ENCODE data around the gene RPTOR.
"Not testable (repeated sequence)": the region's sequence is repeated elsewhere in the genome, so short reads cannot be mapped to it uniquely, and the experiment has no call there.

Gene RPTOR

DNA sequence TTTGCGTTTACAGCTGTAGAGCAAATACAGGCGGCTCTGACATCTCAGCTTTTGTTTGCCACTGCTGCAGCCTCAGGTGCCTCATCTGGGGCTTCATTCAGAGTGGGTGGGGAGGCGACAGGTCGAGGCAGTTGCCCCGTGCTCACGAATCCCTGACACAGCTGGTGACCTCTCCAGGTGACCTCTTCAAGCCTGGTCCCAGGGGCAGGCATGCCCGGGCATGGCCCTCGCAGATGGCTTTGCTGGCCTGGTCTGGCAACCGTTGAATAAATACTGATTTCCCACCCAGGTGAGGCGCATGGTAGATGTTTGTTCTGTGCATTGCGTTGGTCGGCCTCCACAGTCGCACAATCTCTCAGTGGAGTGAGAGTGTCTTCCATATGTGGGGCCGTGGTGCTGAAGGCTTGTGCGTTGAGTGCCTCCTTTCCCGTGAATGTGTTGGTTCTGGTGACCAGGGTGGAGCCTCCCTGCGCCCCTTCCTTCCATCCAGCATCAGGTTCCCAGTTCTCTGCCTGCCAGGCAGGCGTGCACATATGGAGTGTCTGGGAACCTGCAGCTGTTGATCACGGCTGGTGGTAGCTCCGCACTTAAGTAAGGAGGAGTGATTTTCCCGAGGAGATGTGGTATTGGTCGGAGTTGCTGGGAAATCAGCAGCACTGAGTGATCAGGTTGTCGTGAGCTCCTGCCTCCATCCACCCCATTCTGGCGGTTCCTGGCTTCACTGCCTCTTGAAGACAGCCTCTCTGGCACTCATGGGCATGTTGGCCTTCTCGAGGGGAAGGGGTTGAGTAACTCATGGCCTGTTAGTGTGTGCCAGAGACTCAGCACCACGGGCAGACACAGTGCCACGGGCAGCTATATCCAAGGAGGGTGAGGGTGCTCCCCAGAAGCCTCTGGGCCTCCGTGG lies 149.7 kb downstream of the RPTOR start:
- no peak for DNase-seq (ENCODE audit: low spot score)

DNA sequence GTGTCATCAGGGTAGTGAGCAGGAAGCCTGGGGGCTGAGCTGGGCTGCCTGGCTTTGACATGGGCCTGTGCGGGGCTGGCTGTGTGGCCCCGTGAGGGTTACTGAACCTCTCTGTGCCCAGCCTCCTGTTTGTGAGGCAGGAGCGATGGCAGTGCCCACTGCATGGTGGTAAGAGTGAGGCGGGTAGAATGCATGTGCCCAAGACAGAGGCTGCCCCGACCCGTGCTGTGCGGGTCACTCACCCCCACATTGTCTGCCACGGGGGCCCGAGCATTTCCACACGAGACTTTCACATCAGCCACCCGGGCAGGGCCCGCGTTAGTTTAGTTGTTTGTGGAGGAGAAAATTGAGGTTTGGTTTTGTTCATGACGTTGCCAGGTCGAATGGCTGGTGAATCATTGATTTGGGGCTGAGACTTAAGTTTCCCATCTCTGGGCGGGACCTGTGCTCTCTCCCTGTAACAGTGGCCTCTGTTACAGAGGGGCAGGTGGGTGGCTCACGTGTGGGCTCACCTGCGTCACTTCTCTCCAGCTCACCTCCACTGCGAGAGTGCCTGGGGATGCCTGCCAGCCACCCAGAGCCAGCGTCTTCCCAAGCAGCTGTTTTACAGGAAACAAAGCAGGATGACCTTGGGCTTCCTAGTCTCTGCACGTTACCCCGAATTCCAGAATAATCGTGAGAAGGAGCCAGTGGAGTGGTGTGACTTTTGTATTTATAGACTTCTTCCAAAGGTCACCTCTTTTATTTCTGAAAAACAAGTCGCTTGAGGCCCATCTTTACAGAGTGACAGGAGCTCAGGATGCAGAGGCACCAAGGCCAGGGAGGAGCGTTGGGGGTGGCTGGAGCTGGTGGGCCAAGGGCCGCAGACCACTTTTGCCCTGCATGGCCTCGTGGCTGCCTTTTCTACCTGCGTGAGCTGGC lies 150.6 kb downstream of the RPTOR start:
- DNase-seq (ENCODE audit: low spot score), result no peak

DNA sequence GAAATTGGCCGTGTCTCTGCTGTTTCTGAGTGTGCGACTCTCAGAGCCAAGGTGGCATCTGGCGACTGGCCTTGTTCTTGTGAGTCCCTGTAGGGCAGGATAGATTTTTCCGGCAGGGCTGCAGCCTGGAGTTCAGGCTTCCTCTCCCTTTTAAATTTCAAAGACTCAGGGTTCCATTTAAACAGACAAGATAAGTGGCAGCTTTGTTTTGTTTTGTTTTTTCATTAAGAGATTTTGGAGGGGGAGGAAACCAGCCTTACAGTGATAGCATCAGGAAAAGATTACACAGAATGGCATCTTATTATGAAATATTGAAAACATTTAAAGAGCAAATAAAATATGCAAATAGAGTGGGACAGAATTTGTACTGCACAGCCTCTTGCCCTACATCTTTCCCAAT lies 151.3 kb downstream of the RPTOR start:
- no peak for DNase-seq (ENCODE audit: low spot score)

DNA sequence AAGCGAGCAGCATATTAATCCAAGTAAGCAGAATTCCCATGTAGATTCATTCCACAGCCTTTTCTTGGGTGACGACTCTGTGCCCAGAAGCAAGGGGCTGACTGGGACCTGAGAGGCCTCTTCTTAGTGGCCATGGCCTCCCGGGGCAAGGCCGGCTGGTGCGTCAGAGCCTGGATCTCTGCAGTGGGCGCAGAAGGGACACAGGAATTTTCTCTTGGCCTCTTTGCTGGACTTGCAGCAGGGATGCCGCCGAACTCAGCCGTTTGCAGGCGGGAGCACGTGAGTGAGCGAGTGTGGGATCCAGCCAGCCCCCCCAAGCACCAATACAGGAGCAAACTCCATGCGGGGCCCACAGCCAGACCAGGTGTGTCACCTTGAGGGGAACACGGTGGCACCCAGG lies 151.8 kb downstream of the RPTOR start:
- no peak for DNase-seq (ENCODE audit: low spot score)

DNA sequence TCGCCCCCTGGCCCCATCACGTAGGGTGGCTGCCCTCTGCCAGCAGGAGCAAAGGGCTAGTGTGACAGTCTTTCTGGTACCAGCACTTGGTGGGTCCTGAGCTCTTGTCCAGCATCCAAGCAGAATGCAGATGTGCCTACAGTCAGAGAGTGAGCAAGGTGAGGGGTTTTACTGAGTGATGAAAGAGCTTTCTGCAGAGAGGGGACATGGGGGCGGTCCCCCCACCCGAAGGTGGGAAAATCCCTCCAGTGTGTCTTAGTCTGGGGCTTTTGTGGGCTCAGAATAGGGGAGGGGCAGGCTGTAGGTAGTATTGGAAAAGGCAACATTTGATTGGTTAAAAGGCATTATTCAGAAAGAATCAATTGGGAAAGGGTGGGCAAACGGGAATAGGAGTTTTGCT lies 152.3 kb downstream of the RPTOR start:
- DNase-seq (ENCODE audit: low spot score), result no peak

DNA sequence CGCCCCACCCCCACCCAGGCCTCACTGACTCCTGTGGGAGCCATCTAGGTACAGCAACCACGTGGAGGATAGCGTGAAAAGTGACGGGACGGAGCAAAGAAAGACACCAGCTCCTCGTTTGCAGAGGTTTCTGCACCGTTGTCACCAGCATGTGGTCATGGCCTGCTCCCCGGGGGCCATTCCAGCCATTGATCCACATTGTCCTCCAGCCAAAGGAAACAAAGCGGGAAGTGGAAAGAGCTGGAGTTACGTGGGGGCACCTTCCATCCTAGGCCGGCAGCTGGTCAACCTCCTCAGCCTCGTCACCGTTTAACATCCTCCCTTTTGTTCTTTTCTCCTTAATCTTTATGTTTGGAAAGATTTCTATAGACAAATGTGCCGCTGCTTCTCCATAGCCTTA lies 153.7 kb downstream of the RPTOR start:
- DNase-seq (ENCODE audit: low spot score), result no peak

DNA sequence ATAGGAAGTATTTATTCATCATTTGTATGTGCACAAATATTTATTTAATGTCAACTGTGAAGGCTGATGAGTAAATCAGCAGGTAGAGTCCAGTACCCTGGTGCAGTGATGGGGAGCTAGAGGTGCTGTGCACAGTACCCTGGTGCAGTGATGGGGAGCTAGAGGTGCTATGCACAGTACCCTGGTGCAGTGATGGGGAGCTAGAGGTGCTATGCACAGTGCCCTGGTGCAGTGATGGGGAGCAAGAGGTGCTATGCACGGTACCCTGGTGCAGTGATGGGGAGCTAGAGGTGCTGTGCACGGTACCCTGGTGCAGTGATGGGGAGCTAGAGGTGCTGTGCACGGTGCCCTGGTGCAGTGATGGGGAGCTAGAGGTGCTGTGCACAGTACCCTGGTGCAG lies 154.6 kb downstream of the RPTOR start:
- DNase-seq (ENCODE audit: low spot score), result not testable (repeated sequence)

DNA sequence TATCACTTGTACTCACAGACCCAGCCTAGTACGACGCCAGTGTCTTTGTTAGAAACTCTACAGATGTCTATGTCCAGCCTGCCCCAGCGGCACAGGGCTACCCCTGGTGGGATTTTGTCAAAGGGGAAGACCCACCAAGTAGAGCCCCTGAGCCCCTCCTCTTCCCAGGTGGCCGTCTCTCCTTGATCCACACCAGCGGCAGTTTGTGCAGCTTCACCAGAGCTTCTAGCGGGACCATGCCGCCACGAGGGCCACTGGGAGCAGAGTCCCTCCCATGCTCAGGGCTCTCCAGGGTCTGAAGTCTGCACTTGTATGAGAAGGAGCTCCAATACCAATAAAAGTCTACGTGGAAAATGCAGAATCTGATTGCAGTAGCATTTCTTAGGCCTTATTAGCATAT lies 157.1 kb downstream of the RPTOR start:
- DNase-seq (ENCODE audit: low spot score), result no peak

DNA sequence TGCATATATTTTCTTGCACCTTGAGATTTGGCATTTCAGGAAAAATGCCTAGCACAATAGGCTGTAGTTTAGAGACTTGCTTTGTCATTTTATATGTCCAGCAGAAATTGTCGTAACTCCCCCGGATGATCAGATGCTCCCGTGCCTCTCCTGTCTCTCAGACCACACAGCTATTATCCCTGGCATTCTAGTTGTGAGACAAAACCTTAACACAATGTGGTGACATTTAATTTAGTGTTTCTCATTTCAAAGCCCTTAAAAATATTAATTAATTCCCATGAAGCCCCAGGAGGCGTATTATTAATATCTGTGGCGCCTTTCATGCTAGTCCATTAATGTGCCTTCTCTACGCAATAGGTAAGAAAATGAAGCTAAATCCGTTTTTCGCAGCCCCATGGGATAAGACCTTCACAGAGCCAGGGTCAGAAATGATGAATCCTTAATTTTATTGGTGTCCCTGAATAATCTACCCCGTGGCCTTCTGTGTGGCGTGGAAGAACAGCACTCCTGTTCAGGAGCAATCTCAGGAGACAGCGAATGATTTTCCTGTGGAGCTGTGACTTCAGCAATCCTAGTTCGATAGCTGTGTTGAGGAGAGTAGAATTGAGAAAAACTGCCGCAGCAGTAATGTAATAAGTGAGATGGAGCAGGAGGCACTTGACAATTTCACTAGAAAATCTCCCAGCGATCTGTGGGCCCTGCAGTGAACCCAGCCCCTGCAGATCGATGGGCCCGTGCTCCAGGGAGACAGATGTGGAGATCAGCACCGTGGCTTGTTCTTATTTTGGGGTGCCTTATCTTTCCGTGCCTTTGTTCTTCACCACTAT lies 157.9 kb downstream of the RPTOR start:
- no peak for DNase-seq (ENCODE audit: low spot score)

DNA sequence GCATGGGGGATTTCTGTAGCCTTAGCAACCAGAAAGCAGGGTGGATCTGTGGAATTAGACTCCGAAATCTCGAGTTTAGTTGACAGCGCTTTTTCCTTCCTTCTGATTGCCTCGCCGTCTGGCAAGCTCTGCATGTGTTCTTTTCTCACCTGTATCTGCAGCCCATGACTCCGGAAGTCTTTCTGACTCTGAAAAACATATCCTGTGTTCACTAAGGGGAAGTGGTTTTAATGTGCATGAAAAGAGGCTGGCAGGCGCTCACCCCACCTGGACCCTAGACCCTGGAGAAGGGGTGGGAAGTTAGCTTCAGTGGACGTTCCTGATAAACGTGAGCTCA lies 158.5 kb downstream of the RPTOR start:
- DNase-seq (ENCODE audit: low spot score), result no peak

DNA sequence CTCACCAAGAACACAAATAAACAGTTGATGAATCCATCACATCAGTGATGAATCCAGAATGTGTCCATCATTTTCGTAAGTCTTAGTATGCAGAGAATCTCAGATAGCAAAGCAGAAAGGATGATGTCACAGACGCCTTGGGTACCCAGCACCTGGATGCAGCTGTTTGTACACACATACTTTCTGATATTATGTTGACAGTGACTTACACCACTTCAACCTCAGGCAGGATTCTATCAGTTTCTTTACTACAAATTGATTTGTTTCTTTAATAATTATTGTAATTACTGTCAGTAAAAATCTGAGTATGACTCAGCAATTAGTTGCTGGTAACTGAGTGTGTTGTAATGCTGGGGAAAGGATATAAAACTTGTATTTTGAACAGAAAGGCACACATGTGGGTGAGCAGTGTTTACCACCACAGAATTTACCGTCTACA lies 159.8 kb downstream of the RPTOR start:
- DNase-seq (ENCODE audit: low spot score), result no peak

DNA sequence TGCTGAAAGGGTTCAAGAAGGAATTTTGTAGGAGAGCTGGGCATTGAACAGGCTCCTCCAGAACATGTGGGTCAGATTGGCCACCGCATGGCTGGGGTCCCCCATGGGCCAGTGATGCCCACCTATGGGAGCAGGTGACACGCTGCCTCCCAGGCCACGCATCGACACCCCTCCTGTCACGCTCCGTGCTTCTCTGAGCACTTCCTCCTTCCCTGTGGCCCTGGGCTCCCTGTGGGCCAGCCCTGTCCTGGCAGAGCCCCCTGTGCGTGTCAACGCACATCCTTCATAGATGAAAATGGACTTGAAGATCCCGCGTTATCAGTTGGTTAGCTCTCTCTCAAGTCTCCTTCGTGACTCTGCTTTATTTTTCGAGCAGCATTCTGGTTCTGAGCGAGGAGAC lies 160.3 kb downstream of the RPTOR start:
- no peak for DNase-seq (ENCODE audit: low spot score)

DNA sequence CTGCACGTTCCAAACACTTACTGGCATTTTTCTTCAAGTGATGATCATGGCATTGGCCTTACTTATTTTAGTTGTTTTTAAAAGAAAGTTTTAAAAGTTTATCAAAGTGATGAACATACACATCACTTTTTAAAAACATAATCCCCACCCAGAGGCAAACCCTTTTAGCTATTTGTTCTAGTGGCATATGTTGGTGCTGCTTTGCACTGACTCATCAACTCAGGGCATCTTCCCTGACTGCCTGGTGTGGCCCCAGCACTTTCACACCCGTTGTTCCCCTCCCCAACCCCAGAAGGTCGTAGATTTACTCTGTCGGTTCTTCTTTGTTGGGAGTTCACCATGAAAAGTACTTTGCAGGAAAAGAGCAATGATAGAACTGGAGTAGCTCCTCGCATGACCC lies 161.3 kb downstream of the RPTOR start:
- no peak for DNase-seq (ENCODE audit: low spot score)

DNA sequence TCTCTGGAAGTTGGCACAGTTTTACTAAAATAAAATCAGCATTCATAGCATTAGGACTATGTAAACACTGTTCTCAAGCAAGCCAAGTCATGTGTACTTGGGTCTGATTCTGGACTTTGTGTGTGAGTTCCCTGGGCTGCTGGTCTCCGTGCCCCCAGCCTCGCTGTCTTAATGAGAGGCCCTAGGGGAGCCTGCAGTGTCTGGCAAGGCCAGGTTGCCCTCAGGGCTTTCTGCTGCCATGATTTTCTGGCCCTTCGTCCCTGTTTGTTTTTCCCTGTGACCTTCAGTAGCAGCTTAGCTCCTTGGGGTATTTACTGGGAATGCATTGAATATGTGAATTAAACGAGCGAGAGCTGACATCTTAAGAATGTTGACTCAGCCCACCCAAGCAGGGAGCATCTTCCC lies 161.8 kb downstream of the RPTOR start:
- DNase-seq (ENCODE audit: low spot score), result no peak

DNA sequence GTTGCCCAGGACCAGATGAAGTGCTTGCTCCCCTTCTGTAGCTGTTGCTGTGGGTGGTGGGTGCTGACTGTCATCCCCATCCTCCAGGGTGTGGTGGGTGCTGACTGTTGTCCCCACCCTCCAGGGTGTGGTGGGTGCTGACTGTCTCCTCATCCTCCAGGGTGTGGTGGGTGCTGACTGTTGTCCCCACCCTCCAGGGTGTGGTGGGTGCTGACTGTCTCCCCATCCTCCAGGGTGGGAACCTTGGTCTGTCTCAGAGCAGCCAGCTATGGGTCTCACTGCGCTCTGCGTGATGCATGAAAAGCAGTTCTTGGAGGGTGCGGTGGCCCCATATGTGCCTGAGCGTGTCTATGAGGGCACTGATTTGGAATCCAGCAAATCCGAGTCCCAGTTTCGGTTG lies 163.8 kb downstream of the RPTOR start:
- no peak for DNase-seq (ENCODE audit: low spot score)

DNA sequence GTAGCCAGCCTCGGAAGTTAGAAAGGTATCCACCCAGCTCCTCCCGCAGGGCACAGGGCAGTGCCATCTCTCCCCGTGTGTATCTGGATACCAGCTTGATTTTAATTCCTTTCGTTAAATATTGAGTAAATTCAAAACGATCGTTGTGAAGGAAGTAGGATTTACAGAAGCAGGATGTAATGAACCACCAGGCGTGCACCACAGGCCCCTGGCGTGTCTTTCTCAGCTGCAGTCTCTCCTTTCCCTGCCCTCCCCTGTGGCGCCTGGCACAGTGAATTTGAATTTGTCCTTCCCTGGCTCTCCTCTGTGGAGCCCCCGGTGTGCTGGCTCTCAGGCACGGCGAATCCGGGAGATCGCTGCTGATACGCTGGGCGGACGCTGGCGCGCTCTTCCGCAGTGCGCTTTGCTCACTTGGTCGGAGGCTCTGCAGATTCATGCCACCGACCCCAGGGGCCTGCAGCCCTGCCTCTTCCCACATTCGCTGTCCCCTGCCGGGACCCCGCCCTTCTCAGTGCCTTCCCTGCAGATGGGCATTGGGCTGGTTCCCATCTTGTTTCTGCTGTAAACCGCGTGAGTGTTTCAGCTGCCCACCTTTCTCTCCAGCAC lies 164.6 kb downstream of the RPTOR start:
- DNase-seq (ENCODE audit: low spot score), result no peak

DNA sequence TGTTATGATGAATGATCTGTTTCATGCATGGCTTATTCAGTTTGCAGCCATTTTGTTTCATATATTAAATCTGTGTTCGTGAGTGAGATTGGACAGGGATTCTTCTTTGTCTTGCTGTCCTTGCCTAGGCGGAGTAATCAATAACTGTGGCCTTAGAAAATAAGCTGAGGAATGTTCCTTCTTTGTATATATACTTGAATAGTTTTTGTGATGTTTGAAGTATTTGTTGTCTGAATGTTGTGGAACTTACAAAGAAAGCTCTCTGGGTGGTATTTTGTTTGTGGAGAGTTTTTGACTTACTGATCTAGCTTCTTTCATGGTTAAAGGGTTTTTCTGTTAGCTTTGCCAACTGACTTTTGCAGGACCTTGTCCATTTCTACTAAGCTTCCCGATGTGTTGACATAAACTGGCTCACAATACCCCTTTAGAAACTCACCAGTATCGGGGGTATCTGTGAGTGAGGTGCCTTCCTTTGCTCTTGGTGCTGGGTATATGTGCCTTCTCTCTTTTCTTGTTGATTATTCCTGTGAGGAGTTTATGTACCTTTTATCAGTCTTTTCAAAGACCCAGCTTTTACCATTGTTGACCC lies 166.2 kb downstream of the RPTOR start:
- DNase-seq (ENCODE audit: low spot score), result no peak

DNA sequence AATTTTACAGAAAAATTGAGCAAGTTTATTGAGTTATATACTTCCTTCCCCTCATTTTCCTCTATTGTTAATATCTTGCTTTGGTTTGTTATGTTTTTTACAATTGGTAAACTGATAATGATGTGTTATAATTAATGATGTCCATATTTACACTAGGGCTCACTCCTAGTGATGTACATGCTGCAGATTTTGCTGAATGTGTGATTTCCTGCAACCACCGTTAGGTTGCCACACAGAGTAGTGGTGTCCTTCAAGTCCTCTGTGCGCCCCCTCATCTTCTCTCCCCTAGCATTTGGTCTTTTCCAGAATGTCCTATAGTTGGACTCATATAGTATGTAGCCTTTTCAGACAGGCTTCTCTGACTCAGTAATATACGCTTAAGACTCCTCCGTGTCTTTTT lies 167.5 kb downstream of the RPTOR start:
- no peak for DNase-seq (ENCODE audit: low spot score)

DNA sequence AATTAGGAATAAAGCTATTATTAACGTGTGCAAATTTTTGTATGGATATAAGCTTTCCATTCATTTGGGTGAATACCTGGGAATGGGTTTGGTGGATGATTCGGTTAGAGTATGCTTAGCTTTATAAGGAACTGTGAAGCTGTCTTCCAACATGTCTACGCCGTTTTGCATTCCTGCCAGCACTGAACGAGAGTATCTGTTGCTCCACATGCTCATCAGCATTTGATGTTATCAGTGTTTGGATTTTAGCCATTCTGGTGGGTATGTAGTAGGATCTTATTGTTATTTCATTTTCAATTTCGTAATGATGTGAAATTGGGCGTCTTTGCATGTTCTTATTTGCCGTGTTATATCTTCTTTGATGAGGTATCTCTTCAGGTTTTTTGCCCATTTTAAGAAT lies 168.0 kb downstream of the RPTOR start:
- no peak for DNase-seq (ENCODE audit: low spot score)

DNA sequence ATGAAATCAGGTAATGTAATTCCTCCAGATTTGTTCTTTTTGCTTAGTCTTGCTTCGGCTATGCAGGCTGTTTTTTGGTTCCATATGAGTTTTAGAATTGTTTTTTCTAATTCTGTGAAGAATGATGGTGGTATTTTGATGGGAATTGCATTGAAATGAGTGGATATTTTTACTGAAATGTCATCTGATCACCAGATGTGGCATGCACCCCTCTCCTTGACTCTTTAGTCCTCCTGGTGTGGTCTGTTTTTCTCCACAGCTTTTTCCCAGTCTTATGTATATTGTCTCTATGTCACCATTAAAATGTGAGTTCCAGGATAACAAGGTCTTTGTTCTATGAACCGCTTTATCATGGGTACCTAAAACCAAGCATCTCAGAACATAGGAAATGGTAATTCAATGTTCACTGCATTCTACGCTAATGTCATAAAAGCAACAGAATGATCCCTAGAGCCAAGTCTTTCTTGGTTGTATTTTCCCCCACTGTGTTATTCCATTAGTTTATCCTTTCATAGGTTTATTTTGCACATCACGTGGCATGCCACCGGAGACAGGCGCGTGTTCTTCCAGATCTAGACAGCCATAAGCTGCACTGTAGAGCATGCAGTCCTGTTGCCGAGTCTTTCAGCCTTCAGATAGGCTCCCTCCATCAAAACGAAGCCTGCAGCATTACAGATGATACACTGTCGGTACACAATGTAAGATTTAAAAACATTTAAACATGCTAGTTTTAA lies 172.5 kb downstream of the RPTOR start:
- no peak for DNase-seq (ENCODE audit: low spot score)

DNA sequence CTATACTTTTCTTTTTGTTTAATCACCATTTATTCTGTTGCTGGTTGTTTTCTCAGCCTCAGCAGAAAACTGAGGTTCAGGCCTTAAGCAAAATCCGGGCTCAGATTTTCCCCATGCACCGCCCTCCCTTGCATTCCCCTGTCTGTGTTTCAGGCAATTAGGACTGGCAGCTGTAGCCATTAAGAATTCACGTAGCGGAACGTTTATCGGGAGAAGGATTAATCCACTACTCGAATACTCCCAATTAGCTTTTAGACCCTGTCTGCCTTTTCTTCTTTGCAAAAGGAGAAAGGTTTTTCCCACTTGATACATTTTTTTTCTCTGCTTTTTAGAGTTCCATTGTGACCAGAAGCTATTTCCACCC lies 173.1 kb downstream of the RPTOR start:
- no peak for DNase-seq (ENCODE audit: low spot score)
